NT2/D1 (cell line): ENCODE data around the gene DSE.

Experiments
- YY1 ChIP-seq: IDR thresholded peaks from 2 replicates; pipeline ENCODE4 v1.6.1; 2011; ENCODE audit not compliant: insufficient read length, insufficient read depth
- ZNF274 ChIP-seq: IDR thresholded peaks from 2 replicates; pipeline ENCODE4 v1.6.1; 2011; ENCODE audit warnings: mild to moderate bottlenecking, low read depth, low read length

- no peak for TF ChIP-seq YY1
- no peak for TF ChIP-seq ZNF274
Observed at GRCh38 chr6:116429111-116429510, 58.4 kb downstream of the DSE start.
